Stimulated activated CD8-positive, alpha-beta memory T cell treated with anti-CD3 and anti-CD28 coated beads, Interleukin-12 subunit alpha, Interleukin-12 subunit beta, amount 100 ng/mL, for 1 hour (primary cell): ENCODE data around the gene ZXDC.
A peak's percentile ranks its signal among the peaks of the same experiment; 100 is the strongest.

Source experiments
- DNase-seq: peaks from one replicate; pipeline ENCODE4 v3.0.0-alpha.2; 2020; ENCODE audit warnings: low read depth

ZXDC gene

DNA sequence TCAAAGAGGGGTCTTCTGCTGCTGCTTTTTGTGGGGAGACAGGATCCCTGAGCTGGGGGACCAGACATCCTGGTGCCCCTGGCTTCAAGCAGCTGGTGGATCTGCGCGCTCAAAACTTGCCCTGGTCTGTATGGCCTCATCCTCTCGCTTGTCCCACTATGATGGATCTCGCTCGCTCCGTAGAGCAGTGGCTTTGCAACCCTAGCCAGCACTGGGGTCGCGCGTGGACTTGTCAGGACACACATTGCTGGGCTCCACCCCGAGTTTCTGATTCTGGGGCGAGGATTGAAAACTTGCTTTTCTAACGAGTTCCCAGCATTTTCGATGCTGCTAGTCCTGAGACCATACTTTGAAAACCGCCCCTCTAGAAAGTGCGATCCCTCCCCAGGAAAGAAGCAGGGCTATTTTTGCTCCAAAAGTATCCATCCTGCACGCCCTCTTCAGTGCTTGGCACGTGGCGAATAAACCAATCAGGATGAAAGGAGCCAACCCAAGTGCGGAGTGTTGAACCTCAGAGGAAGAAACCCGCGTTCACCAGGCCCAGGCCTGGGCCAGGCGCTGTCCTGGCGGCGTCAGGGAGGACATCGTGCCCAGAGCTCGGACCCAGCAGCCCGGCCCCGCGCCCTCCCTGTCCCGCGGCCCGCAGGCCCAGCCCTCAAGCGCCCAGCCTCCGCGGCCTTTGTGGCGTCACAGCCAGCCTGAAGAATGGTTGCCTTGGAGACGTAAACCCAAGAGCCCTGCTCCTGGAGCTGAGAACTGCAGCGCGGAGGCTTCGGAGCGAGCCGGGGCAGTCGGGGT lies 81.3 kb downstream of the ZXDC start, which contains the start of gene CFAP100:
Gene CFAP100, plus strand, starts transcription at position 731 of the 798 bp plus-strand sequence. CDS start 1,092 bp downstream, outside the sequence.
- no peak for DNase-seq

DNA sequence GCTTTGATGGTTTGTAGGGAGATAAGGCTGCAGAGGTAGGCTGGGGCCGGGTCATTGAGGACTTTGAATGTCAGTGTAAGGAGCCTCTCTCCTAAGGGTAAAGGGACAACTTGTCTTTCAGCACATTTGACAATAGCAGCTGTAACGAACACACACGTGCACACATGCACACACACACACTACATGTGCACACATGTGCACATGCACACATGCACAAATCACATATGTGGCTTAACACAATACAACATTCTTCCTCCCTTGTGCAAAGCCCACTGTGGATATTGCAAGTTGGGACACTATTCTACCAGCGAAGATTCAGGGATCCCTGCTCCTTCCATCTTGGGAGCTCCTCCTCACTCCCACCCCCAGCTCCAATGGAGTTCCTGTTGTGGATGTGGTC lies 82.1 kb downstream of the ZXDC start:
- no peak for DNase-seq

GRCh38 chr3:126392246-126392645 lies 83.4 kb downstream of the ZXDC start:
- no peak for DNase-seq

- DNase-seq = no peak
These were observed 84.1 kb downstream of the ZXDC start for GRCh38 chr3:126391631-126392030.

GRCh38 chr3:126390751-126391150 lies 84.9 kb downstream of the ZXDC start:
- DNase-seq = no peak

GRCh38 chr3:126390201-126390600 lies 85.5 kb downstream of the ZXDC start:
- no peak for DNase-seq

DNA sequence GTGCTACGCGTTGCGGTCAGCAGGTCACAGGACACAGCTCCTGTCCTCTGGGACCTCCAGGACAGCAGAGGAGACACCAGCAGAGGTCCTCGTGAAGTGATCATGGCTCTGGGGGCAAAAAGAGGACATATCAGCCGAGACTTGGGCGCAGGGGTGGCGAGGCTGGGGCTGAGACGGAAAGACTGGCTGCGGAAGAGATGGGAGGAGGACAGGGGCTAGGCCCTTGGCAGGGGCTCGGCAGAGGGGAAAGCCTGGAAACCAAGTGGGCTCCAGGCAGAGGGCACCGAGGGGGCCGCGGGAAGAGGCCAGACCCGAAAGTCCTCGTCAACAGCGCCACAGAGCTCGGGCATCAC lies 85.9 kb downstream of the ZXDC start:
- no peak for DNase-seq

GRCh38 chr3:126389112-126389793 lies 86.4 kb downstream of the ZXDC start:
- DNase-seq = peak; percentile 1
